ENCODE results near the gene DLEC1.

GRCh38 chr3:38046027-38046426, 7.0 kb downstream of the DLEC1 start:
- no peak for TF ChIP-seq CTCF (conservative IDR thresholded peaks at IDR 0.05; ENCODE audit: low read depth, low read length)
- TF ChIP-seq RFX5 (IDR thresholded peaks at IDR 0.05; ENCODE audit: low read depth, low read length), result no peak
- TF ChIP-seq POLR2A (IDR thresholded peaks at IDR 0.05; ENCODE audit: low read depth, low read length), result no peak
- TF ChIP-seq MXI1 (IDR thresholded peaks at IDR 0.05; ENCODE audit: borderline replicate concordance, low read depth, low read length), result no peak
- no peak for TF ChIP-seq CEBPB (IDR thresholded peaks at IDR 0.05; ENCODE audit: low read depth, low read length)
- TF ChIP-seq USF2 (IDR thresholded peaks at IDR 0.05; ENCODE audit: low read depth, low read length), result no peak
- no peak for TF ChIP-seq MAFK (IDR thresholded peaks at IDR 0.05; ENCODE audit: low read depth, low read length)
